GM23338 (cell line): ENCODE results near the gene SMIM21. TPM values are rescaled to one million over a fixed set of nuclear protein-coding genes. Genes with fewer than 3 reads are reported as not detected.

Experiments
- ATAC-seq: fragments of 200-7000 bp; cut with Tn5 transposase; 3 replicates; pipeline ENCODE4 v1.9.1; 2020
- DNase-seq: peaks from one replicate; pipeline ENCODE4 v3.0.0-alpha.2; 2015; ENCODE audit warnings: low spot score
- H2AFZ ChIP-seq: fragments of 200-600 bp; sonication (generic); 2 replicates; pipeline ENCODE4 v1.8.0; 2016; ENCODE audit warnings: antibody characterized with exemption, mild to moderate bottlenecking, moderate library complexity
- H3F3A ChIP-seq: fragments of 200-600 bp; sonication (generic); replicated peaks from 2 replicates; pipeline ENCODE4 v1.8.0; 2017; ENCODE audit warnings: antibody characterized with exemption, mixed run types, low read depth
- H3K27ac ChIP-seq: fragments of 200-600 bp; sonication (generic); 2 replicates; pipeline ENCODE4 v1.6.1; 2016; ENCODE audit warnings: low read depth
- H3K27me3 ChIP-seq: fragments of 200-600 bp; sonication (generic); 2 replicates; pipeline ENCODE4 v1.8.0; 2016; ENCODE audit warnings: mild to moderate bottlenecking, mixed run types, moderate library complexity; ENCODE audit not compliant: insufficient read depth
- H3K36me3 ChIP-seq: fragments of 200-600 bp; sonication (generic); 2 replicates; pipeline ENCODE4 v1.8.0; 2016; ENCODE audit warnings: mild to moderate bottlenecking; ENCODE audit not compliant: insufficient read depth
- H3K4me1 ChIP-seq: fragments of 200-600 bp; sonication (generic); 2 replicates; pipeline ENCODE4 v1.8.0; 2016; ENCODE audit warnings: mild to moderate bottlenecking, moderate library complexity; ENCODE audit not compliant: insufficient read depth
- H3K4me2 ChIP-seq: fragments of 200-600 bp; sonication (generic); 2 replicates; pipeline ENCODE4 v1.7.1; 2017; ENCODE audit warnings: mixed run types
- H3K4me3 ChIP-seq: fragments of 200-600 bp; sonication (generic); 2 replicates; pipeline ENCODE4 v1.6.1; 2016; ENCODE audit warnings: mixed run types
- H3K79me2 ChIP-seq: fragments of 200-600 bp; sonication (generic); replicated peaks from 2 replicates; pipeline ENCODE4 v1.8.0; 2017; ENCODE audit warnings: mild to moderate bottlenecking; ENCODE audit not compliant: insufficient read depth
- H3K9me2 ChIP-seq: fragments of 200-600 bp; sonication (generic); 2 replicates; pipeline ENCODE4 v1.8.0; 2017; ENCODE audit not compliant: insufficient read depth
- H4K20me1 ChIP-seq: fragments of 200-600 bp; sonication (generic); replicated peaks from 2 replicates; pipeline ENCODE4 v1.8.0; 2017; ENCODE audit warnings: mild to moderate bottlenecking; ENCODE audit not compliant: insufficient read depth
- H3K27ac Mint-ChIP-seq: 2 replicates; pipeline ENCODE4 v1.8.0; 2020; ENCODE audit warnings: inconsistent platforms, mild to moderate bottlenecking, moderate library complexity, mixed read lengths
- H3K27me3 Mint-ChIP-seq: 3 replicates; pipeline ENCODE4 v1.8.0; 2022; ENCODE audit warnings: low read depth, mild to moderate bottlenecking, moderate library complexity, mixed read lengths, inconsistent platforms; ENCODE audit not compliant: insufficient read depth, poor library complexity
- H3K36me3 Mint-ChIP-seq: 3 replicates; pipeline ENCODE4 v1.8.0; 2021; ENCODE audit warnings: low read depth, mild to moderate bottlenecking, inconsistent platforms, moderate library complexity, mixed read lengths
- H3K4me1 Mint-ChIP-seq: 3 replicates; pipeline ENCODE4 v1.8.0; 2020; ENCODE audit warnings: mild to moderate bottlenecking, inconsistent platforms, mixed read lengths
- H3K4me3 Mint-ChIP-seq: 3 replicates; pipeline ENCODE4 v1.8.0; 2021; ENCODE audit warnings: moderate library complexity, mild to moderate bottlenecking, inconsistent platforms, mixed read lengths
- H3K9me3 Mint-ChIP-seq: 3 replicates; pipeline ENCODE4 v1.8.0; 2020; ENCODE audit warnings: moderate library complexity, mild to moderate bottlenecking, inconsistent platforms, mixed read lengths
- EZH2 ChIP-seq: fragments of 200-600 bp; sonication (generic); IDR thresholded peaks from one replicate; pipeline ENCODE4 v1.8.0; 2017; ENCODE audit warnings: antibody characterized with exemption, mild to moderate bottlenecking, low read depth; ENCODE audit not compliant: unreplicated experiment
- EZH2phosphoT487 ChIP-seq: fragments of 200-600 bp; sonication (generic); IDR thresholded peaks from one replicate; pipeline ENCODE4 v1.8.1; 2018; ENCODE audit warnings: antibody characterized with exemption; ENCODE audit not compliant: unreplicated experiment
- JUNB ChIP-seq: IDR thresholded peaks from one replicate; pipeline ENCODE4 v1.6.1; 2016; ENCODE audit warnings: antibody characterized with exemption; ENCODE audit not compliant: unreplicated experiment
- POLR2AphosphoS5 ChIP-seq: IDR thresholded peaks from 2 replicates; pipeline ENCODE4 v1.6.1; 2016; ENCODE audit warnings: antibody characterized with exemption, low read depth
- polyA plus RNA-seq: library from polyadenylated mRNA; unstranded; fragments of >200 nt; fragmentation: Nextera tagmentation; extraction: Ambion mirVana; gene quantifications from 2 replicates; pipeline ENCODE4 v1.2.1, GENCODE V29; 2016
- total RNA-seq: library from RNA; depleted of rRNA; stranded (reverse); fragments of >200 nt; shearing (Covaris generic); gene quantifications from 2 replicates; pipeline ENCODE4 v1.2.3, GENCODE V29; 2014
- TF ChIP-seq, protein P1 (sequence below): IDR thresholded peaks from one replicate; pipeline ENCODE4 v1.6.1; 2018; ENCODE audit warnings: antibody characterized with exemption; ENCODE audit not compliant: unreplicated experiment
- TF ChIP-seq, protein P2 (sequence below): IDR thresholded peaks from 2 replicates; pipeline ENCODE4 v1.6.1; 2016; ENCODE audit warnings: antibody characterized with exemption
- TF ChIP-seq, protein P3 (sequence below): fragments of 250-450 bp; sonication (Bioruptor Pico); IDR thresholded peaks from 2 replicates; pipeline ENCODE4 v1.5.0; 2020; ENCODE audit warnings: mild to moderate bottlenecking, moderate library complexity

The SMIM21 gene
- total and polyA plus RNA-seq, 2 experiments from 2014 or later: not detected

DNA sequence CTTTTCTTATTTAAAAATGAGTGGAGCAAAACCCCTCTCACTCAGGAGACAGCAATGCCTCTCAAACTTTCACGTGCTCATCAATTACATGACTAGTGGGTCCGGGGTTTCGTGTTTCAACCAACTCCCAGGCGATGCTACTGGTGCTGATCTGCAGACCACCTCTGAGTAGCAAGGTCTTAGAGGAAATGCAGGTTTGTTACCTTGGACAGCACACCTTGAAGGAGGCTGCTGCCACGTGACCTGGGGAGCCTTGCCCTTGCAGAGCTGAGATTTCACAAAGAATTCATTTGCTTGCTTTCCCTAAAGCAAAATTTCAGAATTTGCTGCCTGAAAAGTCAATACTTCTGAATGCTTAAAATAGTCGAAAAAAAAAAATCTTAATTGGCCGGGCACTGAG, 32.4 kb downstream of the SMIM21 start:
- Mint-ChIP-seq H3K4me1 (peaks cover 4% of the 10 kb centered on the region; the same call in 2 of the 3 replicates), H3K36me3 (no peaks in the 10 kb centered on the region), H3K27me3 (no peaks in the 10 kb centered on the region), H3K4me3 (no peak overlapping the region), H3K27ac (no peak overlapping the region), H3K9me3 (no peaks in the 10 kb centered on the region; the same call in 2 of the 3 replicates)
- Histone ChIP-seq H3K4me3 (no peak overlapping the region), H3K9me2 (no peaks in the 10 kb centered on the region), H3F3A (no peaks in the 10 kb centered on the region), H3K4me1 (no peaks in the 10 kb centered on the region), H3K4me2 (no peak overlapping the region), H3K36me3 (no peaks in the 10 kb centered on the region), H3K79me2 (no peaks in the 10 kb centered on the region), H3K27ac (no peak overlapping the region), H4K20me1 (no peaks in the 10 kb centered on the region), H2AFZ (no peak overlapping the region), H3K27me3 (no peaks in the 10 kb centered on the region)
- peak; percentile 17 for DNase-seq
- no peak for TF ChIP-seq EZH2phosphoT487
- TF ChIP-seq, protein P1, sequence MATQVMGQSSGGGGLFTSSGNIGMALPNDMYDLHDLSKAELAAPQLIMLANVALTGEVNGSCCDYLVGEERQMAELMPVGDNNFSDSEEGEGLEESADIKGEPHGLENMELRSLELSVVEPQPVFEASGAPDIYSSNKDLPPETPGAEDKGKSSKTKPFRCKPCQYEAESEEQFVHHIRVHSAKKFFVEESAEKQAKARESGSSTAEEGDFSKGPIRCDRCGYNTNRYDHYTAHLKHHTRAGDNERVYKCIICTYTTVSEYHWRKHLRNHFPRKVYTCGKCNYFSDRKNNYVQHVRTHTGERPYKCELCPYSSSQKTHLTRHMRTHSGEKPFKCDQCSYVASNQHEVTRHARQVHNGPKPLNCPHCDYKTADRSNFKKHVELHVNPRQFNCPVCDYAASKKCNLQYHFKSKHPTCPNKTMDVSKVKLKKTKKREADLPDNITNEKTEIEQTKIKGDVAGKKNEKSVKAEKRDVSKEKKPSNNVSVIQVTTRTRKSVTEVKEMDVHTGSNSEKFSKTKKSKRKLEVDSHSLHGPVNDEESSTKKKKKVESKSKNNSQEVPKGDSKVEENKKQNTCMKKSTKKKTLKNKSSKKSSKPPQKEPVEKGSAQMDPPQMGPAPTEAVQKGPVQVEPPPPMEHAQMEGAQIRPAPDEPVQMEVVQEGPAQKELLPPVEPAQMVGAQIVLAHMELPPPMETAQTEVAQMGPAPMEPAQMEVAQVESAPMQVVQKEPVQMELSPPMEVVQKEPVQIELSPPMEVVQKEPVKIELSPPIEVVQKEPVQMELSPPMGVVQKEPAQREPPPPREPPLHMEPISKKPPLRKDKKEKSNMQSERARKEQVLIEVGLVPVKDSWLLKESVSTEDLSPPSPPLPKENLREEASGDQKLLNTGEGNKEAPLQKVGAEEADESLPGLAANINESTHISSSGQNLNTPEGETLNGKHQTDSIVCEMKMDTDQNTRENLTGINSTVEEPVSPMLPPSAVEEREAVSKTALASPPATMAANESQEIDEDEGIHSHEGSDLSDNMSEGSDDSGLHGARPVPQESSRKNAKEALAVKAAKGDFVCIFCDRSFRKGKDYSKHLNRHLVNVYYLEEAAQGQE: peak; percentile 63
- peak; percentile 64 for ATAC-seq

DNA sequence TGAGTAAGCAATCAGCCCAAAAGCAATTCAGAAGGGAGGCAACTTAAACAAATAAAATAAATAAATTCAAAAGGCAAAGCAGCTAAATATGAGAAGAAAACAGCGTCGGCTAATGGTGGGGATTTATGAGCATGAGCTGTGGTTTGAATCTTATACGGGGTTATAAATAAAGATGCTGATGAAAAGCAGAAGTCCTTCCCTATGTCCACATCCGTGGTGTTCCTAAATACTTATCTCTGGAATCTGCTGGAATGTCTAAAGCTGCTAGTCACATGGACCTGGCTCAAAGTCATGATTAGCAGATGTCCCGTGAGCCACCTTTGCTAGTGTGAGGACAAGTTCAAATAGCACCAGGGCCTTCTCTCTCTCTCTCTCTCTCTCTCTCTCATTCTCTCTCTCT, 33.8 kb downstream of the SMIM21 start:
- no peak overlapping the region for H3K27ac Mint-ChIP-seq
- ATAC-seq: no peak
- no peaks in the 10 kb centered on the region; the same call in 1 of the 3 replicates for H3K9me3 Mint-ChIP-seq
- no peaks in the 10 kb centered on the region for H3K27me3 Mint-ChIP-seq
- no peaks in the 10 kb centered on the region for H3K4me1 ChIP-seq
- H3K36me3 Mint-ChIP-seq: no peaks in the 10 kb centered on the region
- no peaks in the 10 kb centered on the region for H3K36me3 ChIP-seq
- H3F3A ChIP-seq: no peaks in the 10 kb centered on the region
- no peak overlapping the region for H3K4me3 ChIP-seq
- no peak overlapping the region for H3K4me2 ChIP-seq
- H4K20me1 ChIP-seq: no peaks in the 10 kb centered on the region
- H3K9me2 ChIP-seq: no peaks in the 10 kb centered on the region
- H3K27ac ChIP-seq: no peak overlapping the region
- no peak for DNase-seq
- no peak overlapping the region for H2AFZ ChIP-seq
- no peak overlapping the region for H3K4me3 Mint-ChIP-seq
- H3K79me2 ChIP-seq: no peaks in the 10 kb centered on the region
- H3K4me1 Mint-ChIP-seq: peaks cover 2% of the 10 kb centered on the region; the same call in 1 of the 3 replicates
- H3K27me3 ChIP-seq: no peaks in the 10 kb centered on the region
- TF ChIP-seq JUNB (no peak), EZH2 (no peak), POLR2AphosphoS5 (no peak)
- TF ChIP-seq, protein P1: no peak
- TF ChIP-seq, protein P2, sequence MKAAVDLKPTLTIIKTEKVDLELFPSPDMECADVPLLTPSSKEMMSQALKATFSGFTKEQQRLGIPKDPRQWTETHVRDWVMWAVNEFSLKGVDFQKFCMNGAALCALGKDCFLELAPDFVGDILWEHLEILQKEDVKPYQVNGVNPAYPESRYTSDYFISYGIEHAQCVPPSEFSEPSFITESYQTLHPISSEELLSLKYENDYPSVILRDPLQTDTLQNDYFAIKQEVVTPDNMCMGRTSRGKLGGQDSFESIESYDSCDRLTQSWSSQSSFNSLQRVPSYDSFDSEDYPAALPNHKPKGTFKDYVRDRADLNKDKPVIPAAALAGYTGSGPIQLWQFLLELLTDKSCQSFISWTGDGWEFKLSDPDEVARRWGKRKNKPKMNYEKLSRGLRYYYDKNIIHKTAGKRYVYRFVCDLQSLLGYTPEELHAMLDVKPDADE: no peak
- TF ChIP-seq, protein P3, sequence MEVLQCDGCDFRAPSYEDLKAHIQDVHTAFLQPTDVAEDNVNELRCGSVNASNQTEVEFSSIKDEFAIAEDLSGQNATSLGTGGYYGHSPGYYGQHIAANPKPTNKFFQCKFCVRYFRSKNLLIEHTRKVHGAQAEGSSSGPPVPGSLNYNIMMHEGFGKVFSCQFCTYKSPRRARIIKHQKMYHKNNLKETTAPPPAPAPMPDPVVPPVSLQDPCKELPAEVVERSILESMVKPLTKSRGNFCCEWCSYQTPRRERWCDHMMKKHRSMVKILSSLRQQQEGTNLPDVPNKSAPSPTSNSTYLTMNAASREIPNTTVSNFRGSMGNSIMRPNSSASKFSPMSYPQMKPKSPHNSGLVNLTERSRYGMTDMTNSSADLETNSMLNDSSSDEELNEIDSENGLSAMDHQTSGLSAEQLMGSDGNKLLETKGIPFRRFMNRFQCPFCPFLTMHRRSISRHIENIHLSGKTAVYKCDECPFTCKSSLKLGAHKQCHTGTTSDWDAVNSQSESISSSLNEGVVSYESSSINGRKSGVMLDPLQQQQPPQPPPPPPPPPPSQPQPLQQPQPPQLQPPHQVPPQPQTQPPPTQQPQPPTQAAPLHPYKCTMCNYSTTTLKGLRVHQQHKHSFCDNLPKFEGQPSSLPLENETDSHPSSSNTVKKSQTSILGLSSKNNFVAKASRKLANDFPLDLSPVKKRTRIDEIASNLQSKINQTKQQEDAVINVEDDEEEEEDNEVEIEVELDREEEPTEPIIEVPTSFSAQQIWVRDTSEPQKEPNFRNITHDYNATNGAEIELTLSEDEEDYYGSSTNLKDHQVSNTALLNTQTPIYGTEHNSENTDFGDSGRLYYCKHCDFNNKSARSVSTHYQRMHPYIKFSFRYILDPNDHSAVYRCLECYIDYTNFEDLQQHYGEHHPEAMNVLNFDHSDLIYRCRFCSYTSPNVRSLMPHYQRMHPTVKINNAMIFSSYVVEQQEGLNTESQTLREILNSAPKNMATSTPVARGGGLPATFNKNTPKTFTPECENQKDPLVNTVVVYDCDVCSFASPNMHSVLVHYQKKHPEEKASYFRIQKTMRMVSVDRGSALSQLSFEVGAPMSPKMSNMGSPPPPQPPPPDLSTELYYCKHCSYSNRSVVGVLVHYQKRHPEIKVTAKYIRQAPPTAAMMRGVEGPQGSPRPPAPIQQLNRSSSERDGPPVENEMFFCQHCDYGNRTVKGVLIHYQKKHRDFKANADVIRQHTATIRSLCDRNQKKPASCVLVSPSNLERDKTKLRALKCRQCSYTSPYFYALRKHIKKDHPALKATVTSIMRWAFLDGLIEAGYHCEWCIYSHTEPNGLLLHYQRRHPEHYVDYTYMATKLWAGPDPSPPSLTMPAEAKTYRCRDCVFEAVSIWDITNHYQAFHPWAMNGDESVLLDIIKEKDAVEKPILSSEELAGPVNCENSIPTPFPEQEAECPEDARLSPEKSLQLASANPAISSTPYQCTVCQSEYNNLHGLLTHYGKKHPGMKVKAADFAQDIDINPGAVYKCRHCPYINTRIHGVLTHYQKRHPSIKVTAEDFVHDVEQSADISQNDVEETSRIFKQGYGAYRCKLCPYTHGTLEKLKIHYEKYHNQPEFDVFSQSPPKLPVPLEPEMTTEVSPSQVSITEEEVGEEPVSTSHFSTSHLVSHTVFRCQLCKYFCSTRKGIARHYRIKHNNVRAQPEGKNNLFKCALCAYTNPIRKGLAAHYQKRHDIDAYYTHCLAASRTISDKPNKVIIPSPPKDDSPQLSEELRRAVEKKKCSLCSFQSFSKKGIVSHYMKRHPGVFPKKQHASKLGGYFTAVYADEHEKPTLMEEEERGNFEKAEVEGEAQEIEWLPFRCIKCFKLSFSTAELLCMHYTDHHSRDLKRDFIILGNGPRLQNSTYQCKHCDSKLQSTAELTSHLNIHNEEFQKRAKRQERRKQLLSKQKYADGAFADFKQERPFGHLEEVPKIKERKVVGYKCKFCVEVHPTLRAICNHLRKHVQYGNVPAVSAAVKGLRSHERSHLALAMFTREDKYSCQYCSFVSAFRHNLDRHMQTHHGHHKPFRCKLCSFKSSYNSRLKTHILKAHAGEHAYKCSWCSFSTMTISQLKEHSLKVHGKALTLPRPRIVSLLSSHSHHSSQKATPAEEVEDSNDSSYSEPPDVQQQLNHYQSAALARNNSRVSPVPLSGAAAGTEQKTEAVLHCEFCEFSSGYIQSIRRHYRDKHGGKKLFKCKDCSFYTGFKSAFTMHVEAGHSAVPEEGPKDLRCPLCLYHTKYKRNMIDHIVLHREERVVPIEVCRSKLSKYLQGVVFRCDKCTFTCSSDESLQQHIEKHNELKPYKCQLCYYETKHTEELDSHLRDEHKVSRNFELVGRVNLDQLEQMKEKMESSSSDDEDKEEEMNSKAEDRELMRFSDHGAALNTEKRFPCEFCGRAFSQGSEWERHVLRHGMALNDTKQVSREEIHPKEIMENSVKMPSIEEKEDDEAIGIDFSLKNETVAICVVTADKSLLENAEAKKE (CRISPR knock-in tag): no peak
